SIG-M5 treated with dmso at 0.1 percent for 504 hours (cell line): Measurements from ENCODE around the gene MRPL40.

Experiments
- DNase-seq: peaks from one replicate; lab custom pipeline; 2025; ENCODE audit not compliant: unreplicated experiment; lab: John Stamatoyannopoulos, UW

MRPL40 gene

DNA sequence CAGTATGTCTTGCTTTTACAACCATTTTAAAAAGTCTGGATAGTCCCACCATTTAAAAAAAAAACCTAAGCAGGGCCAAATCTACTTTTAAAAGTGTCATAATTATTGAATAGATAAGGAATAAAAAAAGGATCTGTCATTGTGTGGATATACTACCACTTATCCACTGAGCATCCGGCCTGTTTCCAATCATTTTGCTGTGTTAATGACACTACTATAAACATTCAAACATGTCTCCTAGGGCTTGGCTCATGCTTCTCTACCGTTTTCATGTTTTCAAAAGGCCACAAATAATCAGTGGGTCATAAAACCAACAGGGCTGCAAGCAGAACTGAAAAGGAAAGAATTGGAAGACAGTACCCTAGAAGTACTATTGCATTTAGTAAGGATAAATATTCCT is 27.7 kb downstream of the MRPL40 start:
- no peak for DNase-seq

DNA sequence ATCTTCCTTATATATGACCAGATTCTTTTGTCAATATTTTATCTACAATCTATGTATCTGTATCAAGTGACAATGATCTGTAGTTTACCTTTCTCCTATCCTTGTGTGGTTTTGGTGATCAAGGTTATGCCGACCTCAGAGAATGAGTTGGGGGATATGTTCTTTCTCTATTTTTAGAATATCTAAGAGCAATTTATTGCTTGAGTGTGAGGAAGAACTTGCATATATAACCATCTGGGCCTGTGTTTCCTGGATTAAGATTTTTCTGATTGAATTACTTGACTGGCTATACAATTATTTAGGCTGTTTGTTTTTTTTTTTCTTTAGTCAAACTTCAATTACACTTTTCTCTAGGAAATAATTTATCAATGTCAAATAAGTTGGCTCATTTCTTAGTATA is 29.2 kb downstream of the MRPL40 start:
- DNase-seq = no peak

DNA sequence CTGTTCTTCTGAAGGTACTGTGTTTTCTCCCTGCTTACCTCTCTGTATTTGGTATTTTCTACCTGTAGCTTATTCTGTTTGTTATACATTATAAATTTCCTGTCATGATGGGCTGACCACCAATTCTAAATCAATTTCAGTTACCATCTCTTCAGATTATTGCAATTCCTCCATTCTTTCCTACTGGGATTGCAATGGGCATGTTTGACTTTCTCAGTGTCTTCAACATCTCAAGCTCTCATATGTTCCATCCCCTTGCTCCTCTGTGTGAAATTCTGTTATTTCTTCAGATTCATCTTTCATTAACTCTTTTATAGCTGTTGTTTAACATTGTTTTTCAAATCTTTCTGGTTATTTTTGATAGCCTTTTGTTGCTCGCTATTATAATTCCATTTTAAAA is 30.7 kb downstream of the MRPL40 start:
- DNase-seq = no peak

DNA sequence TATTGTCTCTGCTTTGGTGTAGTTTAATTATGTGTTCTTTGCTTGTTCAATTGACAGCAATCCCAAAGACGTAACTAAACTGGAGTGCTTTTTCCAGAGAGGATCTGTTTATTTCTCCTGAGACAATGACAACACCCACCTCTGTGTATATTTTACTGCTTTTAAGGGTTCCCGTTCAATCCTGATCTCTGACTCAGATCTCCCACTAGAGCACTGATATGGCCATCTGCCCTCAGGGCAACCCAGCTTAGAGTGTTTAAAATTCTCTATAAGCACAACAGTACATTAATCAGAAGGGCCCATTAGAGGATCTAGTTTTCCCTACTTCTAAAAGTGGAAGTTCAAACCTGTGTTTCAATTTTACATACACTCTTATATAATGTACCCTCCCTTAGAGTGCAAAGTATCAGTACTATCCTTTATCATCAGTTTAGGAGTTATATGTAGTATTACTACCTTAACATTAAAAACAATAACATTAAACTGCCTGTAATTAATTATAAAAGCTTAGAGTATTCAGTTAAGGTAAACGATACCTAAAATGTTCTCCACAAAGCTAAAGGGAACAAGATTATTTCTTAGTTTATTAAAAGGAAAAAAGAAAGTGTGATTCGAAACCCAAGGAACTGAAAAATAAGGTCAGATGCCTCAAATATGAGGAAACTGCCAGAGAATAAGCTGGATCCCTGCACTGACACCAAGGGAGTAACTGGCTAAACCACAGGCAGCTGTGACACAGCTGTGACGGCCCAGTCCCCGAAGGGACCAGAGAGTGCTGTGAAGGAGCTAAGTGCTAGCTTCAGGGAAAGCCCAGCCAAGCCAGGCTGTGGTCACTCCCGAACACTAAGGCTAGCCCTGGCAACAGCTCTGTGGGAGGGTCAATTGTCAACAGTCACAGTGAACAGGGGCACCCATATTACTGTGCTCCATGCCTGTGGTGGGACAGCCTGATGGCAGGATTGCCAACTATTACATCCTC is 31.4 kb downstream of the MRPL40 start:
- no peak for DNase-seq

DNA sequence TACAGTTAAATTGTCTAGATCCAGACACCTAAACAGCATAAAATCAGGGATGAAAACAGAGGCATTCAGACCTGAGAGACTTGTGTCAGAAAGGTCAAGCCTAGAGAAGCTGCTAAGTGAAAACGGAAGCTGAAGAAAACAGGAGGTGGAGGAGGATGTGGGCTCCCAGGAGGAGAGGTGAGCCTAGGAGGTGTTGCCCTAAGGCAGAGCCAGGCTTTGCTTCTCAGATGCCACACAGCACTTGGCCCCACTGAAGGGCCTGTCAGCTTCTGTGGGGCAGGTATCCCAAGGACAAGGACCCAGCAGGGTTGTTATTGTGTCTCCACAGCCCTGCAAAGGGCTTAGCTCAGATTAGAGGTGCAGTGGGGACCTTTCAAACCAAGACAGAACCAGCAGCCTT is 32.2 kb downstream of the MRPL40 start:
- no peak for DNase-seq

DNA sequence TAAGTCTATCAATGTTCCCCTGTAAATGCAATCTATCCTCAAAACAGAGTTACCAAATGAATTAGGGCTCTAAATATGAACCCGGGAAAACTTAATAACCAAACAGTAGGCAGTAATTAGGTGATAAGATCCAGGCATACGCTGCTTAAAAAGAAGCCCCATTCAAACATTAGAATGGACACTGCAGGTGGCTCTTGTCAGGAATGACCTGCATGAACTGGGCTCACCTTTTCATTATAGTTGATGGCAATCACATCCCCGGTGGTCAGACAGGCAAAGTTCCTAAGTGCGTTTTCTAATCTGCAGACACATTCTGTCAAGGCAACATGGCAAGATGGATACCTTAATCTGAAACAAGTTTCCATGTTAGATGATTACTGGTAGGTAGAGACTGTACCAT is 32.6 kb downstream of the MRPL40 start:
- DNase-seq = no peak

DNA sequence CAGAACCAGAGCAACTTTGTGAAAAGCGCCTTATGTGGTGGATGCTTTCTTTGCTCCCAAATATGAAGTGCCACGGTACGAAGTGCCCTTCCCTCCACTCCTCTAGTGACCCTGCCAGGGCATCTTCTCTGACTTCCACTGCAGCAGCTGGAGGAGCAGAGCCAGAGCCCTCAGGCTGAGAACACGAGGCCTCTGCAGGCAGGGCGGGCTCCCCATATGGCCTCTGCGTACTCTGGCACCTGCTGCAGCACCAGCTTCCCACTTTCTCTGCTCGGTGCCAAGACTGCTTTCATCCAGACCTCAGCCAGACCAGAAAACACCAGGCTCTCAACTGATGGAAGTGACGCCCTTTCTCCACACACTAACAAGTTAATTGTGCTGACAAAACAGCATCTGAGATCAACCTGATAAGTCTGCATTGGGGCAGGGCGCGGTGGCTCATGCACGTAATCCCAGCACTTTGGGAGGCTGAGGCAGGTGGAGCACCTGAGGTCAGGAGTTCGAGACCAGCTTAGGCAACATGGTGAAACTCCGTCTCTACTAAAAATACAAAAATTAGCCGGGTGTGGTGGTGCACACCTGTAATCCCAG is 33.9 kb downstream of the MRPL40 start:
- no peak for DNase-seq

DNA sequence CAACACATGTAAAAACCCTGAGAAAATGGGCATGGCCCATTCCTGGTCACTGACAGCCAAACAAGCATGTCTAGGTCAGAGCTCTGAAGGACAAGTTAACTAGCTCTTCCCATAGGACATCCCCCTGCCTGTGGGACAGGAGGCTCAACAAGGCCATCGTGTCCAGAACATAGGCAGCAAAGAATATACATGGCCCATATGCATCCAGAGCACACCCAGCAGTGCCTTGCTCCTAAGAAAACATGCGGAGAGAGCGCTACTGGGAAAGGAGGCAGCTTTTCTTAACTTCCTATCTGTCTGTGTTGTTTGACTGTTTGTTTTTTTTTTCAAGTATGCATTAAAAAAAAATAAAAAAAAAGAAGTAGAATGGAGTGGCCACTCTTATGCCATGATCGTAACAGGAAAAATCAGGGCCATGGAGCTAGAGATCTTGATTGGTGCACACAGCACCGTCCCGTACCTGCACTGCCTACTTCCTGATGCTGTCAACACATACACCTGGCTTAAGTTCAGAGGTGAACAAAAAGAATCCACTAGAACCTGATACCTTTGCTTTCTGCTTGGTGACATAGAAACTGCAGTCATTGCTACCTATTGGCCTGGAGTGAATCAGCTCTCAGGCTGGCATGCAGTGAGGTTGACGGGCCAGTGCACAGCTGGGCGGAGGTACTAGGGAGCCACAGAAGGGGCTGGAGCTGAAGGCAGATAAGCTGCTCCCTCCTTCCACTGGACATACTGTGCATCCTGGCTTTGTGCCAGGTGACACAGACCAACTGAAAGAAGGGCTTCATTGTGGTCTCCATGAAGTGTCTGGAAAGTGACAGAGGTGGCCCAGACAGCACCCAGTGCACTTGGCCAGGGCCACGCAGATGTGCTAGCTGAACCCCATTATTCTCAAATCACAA is 34.8 kb downstream of the MRPL40 start:
- DNase-seq = no peak

DNA sequence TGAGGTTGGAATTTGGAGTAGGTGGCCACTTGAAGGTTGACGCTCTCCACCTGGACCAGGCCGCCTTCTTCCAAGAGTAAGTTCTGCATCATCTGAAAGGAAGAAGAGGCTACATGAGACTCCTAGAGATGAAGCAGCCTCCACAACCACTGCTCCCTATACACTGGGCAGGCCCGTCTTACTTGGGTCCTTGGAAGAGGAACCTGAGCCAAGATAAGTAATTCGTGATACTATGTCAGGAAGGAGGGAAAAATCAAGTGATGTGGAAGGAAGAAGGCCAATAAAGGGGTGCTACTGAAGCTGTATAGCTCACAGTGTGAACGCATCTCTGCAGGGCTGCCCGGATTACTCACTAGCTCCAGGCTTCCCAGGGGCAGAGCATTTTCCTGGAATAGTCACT is 35.6 kb downstream of the MRPL40 start:
- no peak for DNase-seq

DNA sequence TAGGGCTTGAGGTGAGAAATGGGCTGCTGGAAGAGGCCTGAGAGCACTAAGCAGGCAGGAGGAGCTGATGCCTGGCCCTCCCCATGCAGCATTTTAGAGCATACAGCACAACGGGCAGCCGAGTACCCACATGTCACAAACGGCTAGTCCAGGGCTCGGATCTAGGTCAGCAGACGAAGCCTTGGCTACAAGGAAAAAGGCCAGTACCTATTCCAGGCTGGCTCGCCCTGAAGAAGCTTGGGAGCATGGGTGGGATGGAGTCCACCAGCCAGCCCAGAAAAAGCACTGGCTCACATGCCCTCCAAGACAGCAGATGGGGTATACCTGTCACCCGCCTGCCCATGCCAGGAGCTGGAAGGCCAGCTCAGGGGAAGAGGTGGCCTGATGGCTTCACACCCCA is 37.1 kb downstream of the MRPL40 start:
- DNase-seq = no peak

DNA sequence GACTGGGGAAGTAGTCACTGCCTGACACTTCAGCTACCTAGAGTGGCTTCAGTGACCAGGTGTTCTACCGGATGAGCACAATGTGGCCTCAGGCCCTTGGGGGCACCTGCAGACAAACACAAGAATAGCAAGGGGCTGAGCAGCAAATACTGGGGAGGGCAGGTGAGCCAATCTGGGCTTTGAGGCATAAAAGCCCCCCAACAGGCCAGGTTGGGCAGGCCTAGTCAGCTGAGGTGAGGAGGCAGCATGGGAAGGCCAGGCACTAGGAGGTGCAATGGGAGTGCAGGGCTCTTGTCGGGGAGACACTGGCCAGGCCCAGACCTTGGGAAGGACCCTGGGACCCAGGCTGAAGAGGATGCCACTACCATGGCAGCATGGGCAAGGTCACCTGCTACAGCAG is 37.7 kb downstream of the MRPL40 start:
- no peak for DNase-seq

DNA sequence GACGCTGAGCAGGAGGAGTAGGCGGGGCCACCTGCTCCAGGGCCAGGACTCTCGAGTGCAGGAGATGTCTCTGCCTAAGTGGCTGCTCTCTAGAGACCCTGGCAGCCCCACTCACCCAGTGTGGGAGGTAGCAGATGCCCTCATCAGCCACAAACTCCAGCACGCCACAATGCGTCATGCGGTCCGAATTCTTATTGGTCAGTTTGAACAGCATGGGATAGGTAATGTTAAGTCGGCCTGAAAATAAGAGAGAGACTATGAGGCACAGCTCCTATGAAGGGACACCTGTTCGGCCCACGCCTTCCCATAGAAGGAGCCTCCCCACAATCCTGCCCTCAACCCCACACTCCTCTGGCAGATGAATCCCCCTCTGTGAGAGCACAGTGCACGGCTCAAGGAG is 39.2 kb downstream of the MRPL40 start:
- no peak for DNase-seq

DNA sequence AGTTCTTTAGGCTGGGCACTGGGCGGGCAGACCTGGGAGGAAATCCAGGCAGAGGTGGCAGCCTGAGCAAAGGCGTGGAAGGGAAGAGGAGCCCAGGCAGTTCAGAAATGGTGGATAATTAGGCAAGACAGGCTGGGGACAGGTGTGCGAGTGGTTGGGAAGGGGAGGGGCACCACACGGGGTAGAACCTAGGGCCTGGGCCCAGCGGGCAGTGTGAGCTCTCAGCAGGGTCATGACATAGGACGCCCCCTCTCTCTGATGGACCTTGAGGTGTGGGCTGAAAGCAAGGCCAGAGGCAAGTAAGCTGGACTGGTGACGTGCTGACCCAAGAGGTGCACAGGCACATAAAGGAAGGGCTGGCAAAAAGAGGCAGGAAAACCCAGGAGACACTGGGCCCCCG is 39.9 kb downstream of the MRPL40 start:
- DNase-seq = no peak

DNA sequence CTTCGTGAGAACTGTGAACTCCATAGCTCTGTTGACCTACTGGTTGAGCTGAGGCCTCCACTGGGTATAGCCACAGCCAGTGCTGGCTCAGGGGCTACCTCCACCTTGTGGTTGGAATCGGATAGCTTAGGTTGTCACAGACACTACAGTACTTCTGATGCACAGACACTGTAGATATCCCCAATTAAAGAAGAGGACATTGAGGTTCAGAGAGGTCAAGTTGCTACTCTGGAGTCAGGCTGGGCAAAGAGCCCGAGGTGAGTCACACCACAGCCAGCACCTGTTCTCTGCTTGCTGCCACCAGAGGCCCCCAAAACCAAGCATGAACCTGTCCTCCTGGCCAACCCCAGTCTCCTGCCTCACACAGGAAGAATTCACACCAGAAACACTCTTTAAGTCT is 41.2 kb downstream of the MRPL40 start:
- no peak for DNase-seq

DNA sequence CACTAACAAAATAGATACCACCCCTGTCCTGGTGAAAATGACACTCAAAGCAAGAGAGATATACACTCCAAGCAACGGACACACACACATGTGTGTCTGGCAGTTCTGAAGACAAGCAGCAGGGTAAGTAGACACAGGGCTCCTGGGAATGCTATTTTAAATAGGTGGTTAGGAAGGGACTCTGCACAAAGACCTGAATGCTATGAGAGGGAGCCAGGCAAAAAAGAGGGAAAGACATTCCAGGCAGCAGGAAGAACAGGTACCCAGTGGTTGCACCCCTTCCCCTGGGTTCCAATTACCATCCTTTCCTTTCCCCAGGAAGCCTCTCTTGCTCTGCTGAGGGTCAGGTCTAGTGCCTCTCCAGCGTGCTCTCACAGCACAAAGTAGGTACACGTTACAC is 43.7 kb downstream of the MRPL40 start:
- DNase-seq = no peak

DNA sequence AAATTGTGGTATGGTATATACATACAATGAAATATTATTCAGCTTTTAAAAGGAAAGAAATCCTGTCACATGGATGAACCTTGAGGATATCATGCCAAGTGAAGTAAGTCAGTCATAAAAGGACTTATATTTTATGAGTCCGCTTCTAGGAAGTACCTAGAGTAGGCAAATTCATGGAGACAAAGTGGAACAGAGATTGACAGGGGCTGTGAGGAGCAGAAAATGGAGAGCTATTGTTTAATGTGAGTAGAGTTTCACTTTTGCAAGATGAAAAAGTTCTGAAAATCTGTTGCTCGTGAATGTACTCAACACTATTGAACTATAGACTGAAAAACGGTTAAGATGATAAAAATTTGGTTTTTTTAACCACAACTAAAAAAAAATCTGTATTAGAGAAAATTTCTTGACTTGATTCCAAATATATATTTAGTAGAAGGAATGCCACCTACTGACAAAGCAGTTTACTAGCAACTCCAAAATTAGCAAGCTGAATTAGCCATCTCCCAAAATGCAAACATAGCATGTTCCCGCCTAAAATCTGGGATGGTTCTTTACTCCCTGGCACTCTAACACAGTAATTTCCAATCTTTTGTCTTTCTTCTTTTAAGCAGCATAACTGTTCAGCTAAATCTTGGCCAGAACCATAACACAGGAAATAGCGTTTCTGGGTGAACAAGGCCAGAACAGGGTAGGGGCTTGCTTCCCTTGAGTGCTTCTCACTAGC is 45.1 kb downstream of the MRPL40 start:
- DNase-seq = no peak

DNA sequence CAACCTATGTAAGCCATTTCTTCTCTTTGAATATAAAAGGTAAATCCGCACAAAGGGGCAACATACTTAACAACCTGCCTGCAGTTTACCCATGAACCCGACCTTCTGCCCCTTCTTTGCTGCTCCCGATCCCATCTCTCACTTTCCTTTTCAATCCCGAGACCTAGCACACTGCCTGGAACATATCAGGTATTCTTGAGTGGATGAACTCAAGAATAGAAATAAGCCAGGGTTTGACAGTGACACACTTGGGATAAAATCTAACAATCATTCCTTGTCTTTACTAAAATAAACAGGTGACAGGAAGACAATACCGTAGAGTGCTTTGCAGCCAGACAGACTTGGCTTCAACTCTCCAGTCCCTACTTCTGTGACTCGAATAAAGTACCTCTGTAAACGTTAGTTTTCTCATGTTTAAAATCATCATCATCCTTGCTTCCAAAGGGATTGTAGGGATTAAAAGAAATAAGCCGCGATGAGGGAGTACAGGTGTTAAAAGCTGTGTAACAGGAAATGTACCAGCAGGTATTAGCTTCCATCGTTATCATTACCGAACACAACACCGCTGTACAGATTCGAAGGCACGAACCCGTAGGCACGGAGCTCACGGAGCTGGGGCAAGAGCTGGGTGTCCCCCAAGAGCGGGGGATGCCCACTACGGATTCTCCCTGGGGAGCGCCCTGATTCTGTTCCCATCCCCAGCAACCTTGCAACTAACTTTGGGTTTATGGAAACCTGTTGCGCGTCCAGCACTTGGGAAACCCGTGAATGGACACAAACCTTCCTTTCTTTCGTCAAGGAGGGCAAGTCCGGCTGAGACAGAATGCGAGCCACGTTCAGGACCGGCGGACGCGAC is 45.9 kb downstream of the MRPL40 start:
- DNase-seq = no peak

DNA sequence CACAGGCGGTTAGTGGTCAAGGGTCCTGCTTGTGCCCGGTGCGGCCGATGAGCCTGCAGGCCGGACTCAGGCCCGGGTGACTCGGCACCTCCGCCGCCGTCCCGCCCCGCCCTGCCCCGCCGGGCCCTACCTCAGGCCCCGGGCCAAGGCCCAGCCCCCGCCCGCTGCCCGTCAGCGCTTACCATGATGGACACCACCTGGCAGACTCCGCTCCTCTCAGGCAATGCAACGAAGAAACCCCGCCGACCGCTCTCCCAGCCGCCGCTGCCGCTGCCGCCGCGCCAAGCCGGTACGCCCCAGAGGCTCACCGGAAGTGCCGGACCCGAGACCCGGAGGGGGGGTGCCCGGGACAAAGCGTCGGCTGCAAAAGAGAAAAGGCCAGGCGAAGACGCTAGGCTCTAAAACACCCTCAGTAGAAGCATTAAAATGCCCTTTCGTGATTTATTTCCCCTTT is 46.6 kb downstream of the MRPL40 start, which contains the start of gene UFD1:
Gene UFD1 (minus strand): TSS at position 293 of the 454 bp plus-strand sequence. CDS start 108 bp downstream, at position 185.
- peak; percentile 77 for DNase-seq

DNA sequence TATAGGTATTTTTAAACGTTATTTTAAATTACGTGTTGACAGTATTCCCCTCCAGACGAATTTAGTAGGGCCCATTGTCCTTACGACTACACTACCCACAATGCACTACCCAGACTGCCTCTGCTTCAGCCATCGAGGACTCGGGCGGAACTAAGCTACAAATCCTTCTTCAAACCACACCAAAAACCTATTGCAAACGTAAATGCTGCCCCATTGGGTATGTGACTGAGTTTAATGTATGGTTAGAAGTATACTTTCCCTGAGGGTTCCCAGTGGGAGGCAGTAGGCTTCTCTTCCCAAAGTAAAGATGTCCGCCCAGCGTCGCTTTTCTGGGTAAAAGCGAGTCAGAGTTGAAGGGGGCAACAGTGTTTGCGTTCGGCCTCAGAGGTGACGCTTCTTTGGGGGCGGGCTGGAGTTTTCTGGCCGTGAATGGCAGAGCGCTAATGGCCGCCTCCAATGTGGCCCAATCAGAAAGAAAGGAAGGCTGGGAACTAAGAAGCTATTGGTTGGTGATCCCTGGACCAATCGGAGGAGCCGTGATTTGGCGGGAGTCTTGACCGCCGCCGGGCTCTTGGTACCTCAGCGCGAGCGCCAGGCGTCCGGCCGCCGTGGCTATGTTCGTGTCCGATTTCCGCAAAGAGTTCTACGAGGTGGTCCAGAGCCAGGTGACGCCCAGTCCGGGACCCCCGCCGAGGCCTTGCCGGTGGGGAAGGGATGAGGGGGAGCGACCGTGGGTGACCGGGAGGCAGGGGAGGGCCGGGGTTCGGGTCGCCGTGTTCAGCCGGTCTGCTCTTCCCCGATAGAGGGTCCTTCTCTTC is 47.2 kb downstream of the MRPL40 start, which contains the start of gene CDC45:
Gene CDC45 (plus strand): TSS at position 566 of the 818 bp plus-strand sequence. CDS start 49 bp downstream, at position 615.
- DNase-seq = peak; percentile 99
